ENCODE data around the gene KCNA5.

DNA sequence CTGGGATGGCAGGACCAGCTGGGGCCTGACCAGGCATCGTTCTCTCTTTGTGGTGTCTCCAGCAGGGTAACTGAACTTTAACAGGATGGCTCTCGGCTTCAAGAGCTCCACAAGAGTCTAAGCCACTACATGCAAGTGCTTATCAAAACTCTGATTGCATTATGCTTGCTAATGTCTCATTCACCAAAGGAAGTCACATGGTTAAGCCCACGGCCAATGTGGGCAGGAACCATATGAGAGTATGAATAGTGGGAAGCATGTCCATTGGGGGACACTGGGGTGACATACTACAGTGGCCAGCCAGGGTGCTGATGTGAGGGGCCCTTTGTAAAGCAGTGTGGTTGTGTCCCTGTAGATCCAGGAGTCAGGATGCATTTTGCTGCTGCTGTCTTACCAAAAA lies 35.0 kb upstream of the KCNA5 start:
- no peak for TF ChIP-seq CTCF (IDR thresholded peaks at IDR 0.05)
- TF ChIP-seq EZH2 (IDR thresholded peaks at IDR 0.05; ENCODE audit: borderline replicate concordance, insufficient read depth, low read depth, low read length, poor library complexity, severe bottlenecking), result no peak

Measured in B cell (primary cell).